BLaER1 treated with 17β-estradiol and CSF1 and Interleukin-3, amounts not matched to agents 10 nM and 100 nM (cell line): Measurements from ENCODE around the gene LCE6A.

Experiments used
- H3K27ac ChIP-seq, 11 experiments: shearing (Covaris generic); formaldehyde crosslinking; 2 replicates each; pipeline ENCODE4 v1.8.1; 2022
- H3K27me3 ChIP-seq, 11 experiments: shearing (Covaris generic); formaldehyde crosslinking; 2 replicates each; pipeline ENCODE4 v1.8.1; 2022
- H3K36me3 ChIP-seq, 11 experiments: shearing (Covaris generic); formaldehyde crosslinking; 2 replicates each; pipeline ENCODE4 v1.8.1; 2022
- H3K4me1 ChIP-seq, 10 experiments: shearing (Covaris generic); formaldehyde crosslinking; 2 replicates each; pipeline ENCODE4 v1.8.1; 2022
- H3K4me2 ChIP-seq, 11 experiments: shearing (Covaris generic); formaldehyde crosslinking; 2 replicates each; pipeline ENCODE4 v1.8.1; 2022
- H3K4me3 ChIP-seq, 10 experiments: shearing (Covaris generic); formaldehyde crosslinking; 2 replicates each; pipeline ENCODE4 v1.8.1; 2022
- H3K9ac ChIP-seq, 11 experiments: shearing (Covaris generic); formaldehyde crosslinking; 2 replicates each; pipeline ENCODE4 v1.8.1; 2022
- H3K9me3 ChIP-seq, 11 experiments: shearing (Covaris generic); formaldehyde crosslinking; replicated peaks in 1 of 11; 2 replicates each; pipeline ENCODE4 v1.8.1; 2022
- H4K20me1 ChIP-seq, 11 experiments: shearing (Covaris generic); formaldehyde crosslinking; 2 replicates each; pipeline ENCODE4 v1.8.1; 2022
- Cebpa-rat ChIP-seq, 11 experiments: shearing (Covaris generic); IDR thresholded peaks; 2 replicates each; pipeline ENCODE4 v1.8.1; 2022

The LCE6A gene

GRCh38 chr1:152827173-152827572, 15.5 kb upstream of the LCE6A start, which contains the start of gene LCE1A:
Gene LCE1A (plus strand): TSS chr1:152827473. CDS start chr1:152827473, 0 bp downstream.
- Histone ChIP-seq H3K36me3 (no peaks in the 10 kb centered on the region), H3K27me3 (no peaks in the 10 kb centered on the region)
- no peak for TF ChIP-seq Cebpa-rat (IDR thresholded peaks at IDR 0.05)

GRCh38 chr1:152836870-152837269, 5.8 kb upstream of the LCE6A start:
- H3K27me3 ChIP-seq = no peaks in the 10 kb centered on the region
- no peak overlapping the region for H3K9ac ChIP-seq
- no peak overlapping the region for H3K27ac ChIP-seq
- no peaks in the 10 kb centered on the region for H3K9me3 ChIP-seq
- H3K4me1 ChIP-seq = no peaks in the 10 kb centered on the region
- no peak overlapping the region for H3K4me3 ChIP-seq
- no peak overlapping the region for H3K4me2 ChIP-seq
- no peaks in the 10 kb centered on the region for H4K20me1 ChIP-seq
- no peaks in the 10 kb centered on the region for H3K36me3 ChIP-seq
- no peak for TF ChIP-seq Cebpa-rat (IDR thresholded peaks at IDR 0.05)

More at GRCh38 chr1:152827173-152827572, 15.5 kb upstream of the LCE6A start, which contains the start of gene LCE1A:
- Histone ChIP-seq H3K9ac (no peak within 1 kb of the TSS), H3K4me2 (no peak within 1 kb of the TSS), H4K20me1 (no peaks in the 10 kb centered on the region), H3K4me1 (no peaks in the 10 kb centered on the region), H3K4me3 (no peak within 1 kb of the TSS), H3K9me3 (peaks cover 0 to 8% (median 0%) of the 10 kb centered on the region in 11 experiments; a peak in 2 of 22 replicates), H3K27ac (no peak within 1 kb of the TSS)

- no peak for TF ChIP-seq Cebpa-rat (IDR thresholded peaks at IDR 0.05)
- no peaks in the 10 kb centered on the region for H3K4me1 ChIP-seq
- H3K27me3 ChIP-seq = no peaks in the 10 kb centered on the region
- H4K20me1 ChIP-seq = no peaks in the 10 kb centered on the region
- no peaks in the 10 kb centered on the region for H3K9me3 ChIP-seq
- H3K4me3 ChIP-seq = no peak overlapping the region
- no peaks in the 10 kb centered on the region for H3K36me3 ChIP-seq
- no peak overlapping the region for H3K9ac ChIP-seq
- no peak overlapping the region for H3K27ac ChIP-seq
- H3K4me2 ChIP-seq = no peak overlapping the region
These were observed 13.0 kb downstream of the LCE6A start for GRCh38 chr1:152855661-152856060.

GRCh38 chr1:152858062-152858461, 15.4 kb downstream of the LCE6A start:
- no peak overlapping the region for H3K4me3 ChIP-seq
- no peak for TF ChIP-seq Cebpa-rat (IDR thresholded peaks at IDR 0.05)
- no peak overlapping the region for H3K4me2 ChIP-seq
- no peaks in the 10 kb centered on the region for H3K36me3 ChIP-seq
- H4K20me1 ChIP-seq = no peaks in the 10 kb centered on the region
- H3K9ac ChIP-seq = no peak overlapping the region
- H3K27me3 ChIP-seq = no peaks in the 10 kb centered on the region
- no peaks in the 10 kb centered on the region for H3K9me3 ChIP-seq
- no peaks in the 10 kb centered on the region for H3K4me1 ChIP-seq
- no peak overlapping the region for H3K27ac ChIP-seq

GRCh38 chr1:152859696-152860095, 17.0 kb downstream of the LCE6A start, which contains the start of gene LCE7A:
Gene LCE7A (plus strand): TSS chr1:152859996. CDS start chr1:152860698, 702 bp downstream.
- H4K20me1 ChIP-seq = no peaks in the 10 kb centered on the region
- H3K4me1 ChIP-seq = no peaks in the 10 kb centered on the region
- no peak within 1 kb of the TSS for H3K9ac ChIP-seq
- H3K36me3 ChIP-seq = no peaks in the 10 kb centered on the region
- no peak for TF ChIP-seq Cebpa-rat (IDR thresholded peaks at IDR 0.05)
- H3K4me3 ChIP-seq = no peak within 1 kb of the TSS
- H3K4me2 ChIP-seq = no peak within 1 kb of the TSS
- H3K27ac ChIP-seq = no peak within 1 kb of the TSS
- H3K9me3 ChIP-seq = no peaks in the 10 kb centered on the region
- H3K27me3 ChIP-seq = no peaks in the 10 kb centered on the region

- Histone ChIP-seq H3K27ac (no peak overlapping the region), H3K27me3 (no peaks in the 10 kb centered on the region), H3K4me2 (no peak overlapping the region), H4K20me1 (no peaks in the 10 kb centered on the region), H3K9ac (no peak overlapping the region), H3K36me3 (no peaks in the 10 kb centered on the region), H3K4me3 (no peak overlapping the region), H3K9me3 (no peaks in the 10 kb centered on the region), H3K4me1 (no peaks in the 10 kb centered on the region)
- no peak for TF ChIP-seq Cebpa-rat (IDR thresholded peaks at IDR 0.05)
These were observed 17.5 kb downstream of the LCE6A start for GRCh38 chr1:152860129-152860528.

- peaks cover 0 to 4% (median 0%) of the 10 kb centered on the region in 10 experiments; a peak in 1 of 20 replicates for H3K4me1 ChIP-seq
- H3K36me3 ChIP-seq = no peaks in the 10 kb centered on the region
- TF ChIP-seq Cebpa-rat (IDR thresholded peaks at IDR 0.05) = no peak
- H3K9ac ChIP-seq = no peak overlapping the region
- no peaks in the 10 kb centered on the region for H3K9me3 ChIP-seq
- no peaks in the 10 kb centered on the region for H3K27me3 ChIP-seq
- H3K4me3 ChIP-seq = no peak overlapping the region
- H3K4me2 ChIP-seq = no peak overlapping the region
- H4K20me1 ChIP-seq = no peaks in the 10 kb centered on the region
- H3K27ac ChIP-seq = no peak overlapping the region
These were observed 18.7 kb downstream of the LCE6A start for GRCh38 chr1:152861374-152861773.

GRCh38 chr1:152864443-152864842, 21.8 kb downstream of the LCE6A start:
- no peaks in the 10 kb centered on the region for H3K36me3 ChIP-seq
- H3K4me2 ChIP-seq = no peak overlapping the region
- no peaks in the 10 kb centered on the region for H3K27me3 ChIP-seq
- peaks cover 0 to 6% (median 0%) of the 10 kb centered on the region in 10 experiments; a peak in 1 of 20 replicates for H3K4me1 ChIP-seq
- H3K9ac ChIP-seq = no peak overlapping the region
- no peaks in the 10 kb centered on the region for H4K20me1 ChIP-seq
- H3K9me3 ChIP-seq = no peaks in the 10 kb centered on the region
- no peak overlapping the region for H3K27ac ChIP-seq
- no peak overlapping the region for H3K4me3 ChIP-seq
- no peak for TF ChIP-seq Cebpa-rat (IDR thresholded peaks at IDR 0.05)

- H3K9ac ChIP-seq = no peak overlapping the region
- H3K9me3 ChIP-seq = no peaks in the 10 kb centered on the region
- H3K4me2 ChIP-seq = 0 out of 22 replicates have a peak overlapping the region, but pooled peaks of 1 of the 11 experiments have one; percentile 15
- peaks cover 0 to 6% (median 0%) of the 10 kb centered on the region in 10 experiments; a peak in 1 of 20 replicates for H3K4me1 ChIP-seq
- H3K4me3 ChIP-seq = no peak overlapping the region
- no peaks in the 10 kb centered on the region for H4K20me1 ChIP-seq
- no peaks in the 10 kb centered on the region for H3K27me3 ChIP-seq
- H3K27ac ChIP-seq = no peak overlapping the region
- H3K36me3 ChIP-seq = no peaks in the 10 kb centered on the region
- TF ChIP-seq Cebpa-rat (IDR thresholded peaks at IDR 0.05) = no peak
These were observed 23.7 kb downstream of the LCE6A start for GRCh38 chr1:152866321-152866720.

- Histone ChIP-seq H3K4me2 (no peak overlapping the region), H3K4me3 (no peak overlapping the region), H3K27me3 (no peaks in the 10 kb centered on the region), H3K36me3 (no peaks in the 10 kb centered on the region), H3K9me3 (no peaks in the 10 kb centered on the region), H4K20me1 (no peaks in the 10 kb centered on the region), H3K27ac (no peak overlapping the region), H3K9ac (no peak overlapping the region), H3K4me1 (peaks cover 0 to 6% (median 0%) of the 10 kb centered on the region in 10 experiments; a peak in 1 of 20 replicates)
- no peak for TF ChIP-seq Cebpa-rat (IDR thresholded peaks at IDR 0.05)
These were observed 27.3 kb downstream of the LCE6A start for GRCh38 chr1:152869808-152870419.
